Activated CD4-positive, CD25-positive, alpha-beta regulatory T cell treated with anti-CD3 and anti-CD28 coated beads, Interleukin-2, amount 50 U/mL, for 24 hours (primary cell): Measurements from ENCODE around the gene MBP.
A peak's percentile ranks its signal among the peaks of the same experiment; 100 is the strongest.

Experiments
- ATAC-seq, 2 donors: fragments of 150-1000 bp; cut with Tn5 transposase; one replicate each; pipeline ENCODE4 v1.10.0; 2021; ENCODE audit warnings: mild to moderate bottlenecking in 1 of 2, moderate library complexity in 1 of 2

The MBP gene

GRCh38 chr18:77081390-77081778 lies 51.2 kb downstream of the MBP start:
- ATAC-seq = no peak

- ATAC-seq = peak in 1 of 2 donors; percentile 48
Observed at GRCh38 chr18:77079954-77080682, 52.5 kb downstream of the MBP start.

GRCh38 chr18:77079088-77079487 lies 53.5 kb downstream of the MBP start:
- ATAC-seq = no peak

GRCh38 chr18:77078690-77079070 lies 53.9 kb downstream of the MBP start:
- no peak for ATAC-seq

- ATAC-seq = no peak
Observed at GRCh38 chr18:77077941-77078689, 54.5 kb downstream of the MBP start.

- no peak for ATAC-seq
Observed at GRCh38 chr18:77077401-77077800, 55.2 kb downstream of the MBP start.

GRCh38 chr18:77076111-77076510 lies 56.5 kb downstream of the MBP start:
- ATAC-seq = no peak

GRCh38 chr18:77074431-77074830 lies 58.2 kb downstream of the MBP start:
- no peak for ATAC-seq

- ATAC-seq = peak; percentile 57 to 84
Observed at GRCh38 chr18:77073336-77074093, 59.1 kb downstream of the MBP start.

- ATAC-seq = no peak
Observed at GRCh38 chr18:77072566-77072965, 60.0 kb downstream of the MBP start.

- peak; percentile 24 to 39 for ATAC-seq
Observed at GRCh38 chr18:77071711-77072292, 60.8 kb downstream of the MBP start.

- no peak for ATAC-seq
Observed at GRCh38 chr18:77071061-77071460, 61.5 kb downstream of the MBP start.

GRCh38 chr18:77070627-77071026 lies 62.0 kb downstream of the MBP start:
- ATAC-seq = no peak

- no peak for ATAC-seq
Observed at GRCh38 chr18:77069931-77070330, 62.7 kb downstream of the MBP start.

GRCh38 chr18:77069482-77069881 lies 63.1 kb downstream of the MBP start:
- ATAC-seq = no peak

GRCh38 chr18:77068321-77069312 lies 64.0 kb downstream of the MBP start:
- ATAC-seq = peak; percentile 36 to 41

- peak; percentile 45 to 48 for ATAC-seq
Observed at GRCh38 chr18:77067291-77068061, 65.1 kb downstream of the MBP start.

- no peak for ATAC-seq
Observed at GRCh38 chr18:77066689-77067088, 65.9 kb downstream of the MBP start.

- no peak for ATAC-seq
Observed at GRCh38 chr18:77066101-77066500, 66.5 kb downstream of the MBP start.

- no peak for ATAC-seq
Observed at GRCh38 chr18:77065221-77065981, 67.2 kb downstream of the MBP start.
